ENCODE data around the gene RFNG.

The RFNG gene

GRCh38 chr17:82056729-82057621 lies 5.4 kb upstream of the RFNG start:
- FAIRE-seq, result no peak

GRCh38 chr17:82055965-82056728 lies 4.5 kb upstream of the RFNG start:
- FAIRE-seq, result no peak

GRCh38 chr17:82055023-82055964 lies 3.7 kb upstream of the RFNG start:
- FAIRE-seq, result no peak

- no peak for FAIRE-seq
Measured at GRCh38 chr17:82054351-82055022, 2.9 kb upstream of the RFNG start.

- no peak for FAIRE-seq
Measured at GRCh38 chr17:82053556-82054263, 2.1 kb upstream of the RFNG start.

GRCh38 chr17:82053130-82053529 lies 1.5 kb upstream of the RFNG start:
- FAIRE-seq, result no peak

- FAIRE-seq, result no peak
Measured at GRCh38 chr17:82052638-82053059, 1.0 kb upstream of the RFNG start.

- FAIRE-seq, result no peak
Measured at GRCh38 chr17:82050761-82051641, 610 bp downstream of the RFNG start.

GRCh38 chr17:82050152-82050760 lies 1.4 kb downstream of the RFNG start:
- FAIRE-seq, result no peak

- no peak for FAIRE-seq
Measured at GRCh38 chr17:82049521-82049971, 2.1 kb downstream of the RFNG start.

- no peak for FAIRE-seq
Measured at GRCh38 chr17:82049106-82049505, 2.5 kb downstream of the RFNG start.

GRCh38 chr17:82048571-82048971 lies 3.0 kb downstream of the RFNG start:
- no peak for FAIRE-seq

GRCh38 chr17:82047914-82048570 lies 3.6 kb downstream of the RFNG start:
- FAIRE-seq, result no peak

GRCh38 chr17:82047379-82047778 lies 4.2 kb downstream of the RFNG start:
- no peak for FAIRE-seq

- no peak for FAIRE-seq
Measured at GRCh38 chr17:82046903-82047302, 4.7 kb downstream of the RFNG start.

GRCh38 chr17:82045936-82046484 lies 5.6 kb downstream of the RFNG start:
- no peak for FAIRE-seq

- FAIRE-seq, result no peak
Measured at GRCh38 chr17:82043507-82043906, 8.1 kb downstream of the RFNG start.

- no peak for FAIRE-seq
Measured at GRCh38 chr17:82042649-82043048, 9.0 kb downstream of the RFNG start.

Measured in endometrium (tissue), 2 donors.